HEK293 (cell line): ENCODE data around the gene ARHGEF40.

Source experiments
- CTCF ChIA-PET: fragments of 350-600 bp; formaldehyde crosslinking; extraction: SDS; loops from one replicate; lab custom pipeline; 2021; ENCODE audit warnings: antibody characterized with exemption; lab: Yijun Ruan, JAX
- POLR2A ChIA-PET: fragments of 300-600 bp; formaldehyde crosslinking; extraction: SDS; loops from one replicate; lab custom pipeline; 2020; ENCODE audit warnings: antibody characterized with exemption, inconsistent platforms; lab: Yijun Ruan, JAX
- H3K27ac ChIP-seq: fragments of 200-500 bp; sonication (Bioruptor generic); 2 replicates; pipeline ENCODE4 v1.5.1; 2014; ENCODE audit warnings: low read depth, low read length, control low read depth, inconsistent platforms; ENCODE audit errors: extremely low read depth
- H3K36me3 ChIP-seq, 2 experiments: fragments of 200-500 bp in 1 of 2; sonication (Bioruptor generic) in 1 of 2; 1 replicate in 1 of 2; 2 replicates in 1 of 2; pipeline ENCODE4 v1.5.1; 2014 to 2017; ENCODE audit warnings: inconsistent platforms in 2 of 2, low read length in 2 of 2; ENCODE audit not compliant: control insufficient read depth in 2 of 2, insufficient read depth in 1 of 2
- H3K4me1 ChIP-seq: fragments of 200-500 bp; sonication (Bioruptor generic); 2 replicates; pipeline ENCODE4 v1.5.1; 2014; ENCODE audit warnings: mild to moderate bottlenecking, low read length, inconsistent platforms; ENCODE audit not compliant: control insufficient read depth, insufficient read depth
- H3K4me3 ChIP-seq: 2 replicates; pipeline ENCODE4 v1.5.1; 2011; ENCODE audit warnings: low read depth, mild to moderate bottlenecking, control low read depth, low read length, moderate library complexity
- H3K9me3 ChIP-seq: fragments of 200-500 bp; sonication (Bioruptor generic); 2 replicates; pipeline ENCODE4 v1.5.1; 2014; ENCODE audit warnings: low read depth, low read length, inconsistent platforms; ENCODE audit not compliant: control insufficient read depth, insufficient read depth
- EGR2 ChIP-seq: fragments of 450-650 bp; formaldehyde crosslinking; IDR thresholded peaks from 2 replicates; pipeline ENCODE4 v1.5.1; 2016; ENCODE audit warnings: low read depth, missing biosample characterization, missing genetic modification characterization
- PRDM10 ChIP-seq: fragments of 450-650 bp; formaldehyde crosslinking; IDR thresholded peaks from 2 replicates; pipeline ENCODE4 v1.5.1; 2016; ENCODE audit warnings: missing biosample characterization, missing genetic modification characterization
- PRDM4 ChIP-seq: fragments of 450-650 bp; formaldehyde crosslinking; IDR thresholded peaks from 2 replicates; pipeline ENCODE4 v1.5.1; 2017; ENCODE audit warnings: missing biosample characterization, missing genetic modification characterization
- RBAK ChIP-seq: fragments of 450-650 bp; formaldehyde crosslinking; IDR thresholded peaks from 2 replicates; pipeline ENCODE4 v1.5.1; 2016; ENCODE audit warnings: missing biosample characterization, missing genetic modification characterization
- SCRT2 ChIP-seq: fragments of 450-650 bp; formaldehyde crosslinking; IDR thresholded peaks from 2 replicates; pipeline ENCODE4 v1.5.1; 2016; ENCODE audit warnings: missing biosample characterization, missing genetic modification characterization
- TRIM28 ChIP-seq: IDR thresholded peaks from 2 replicates; pipeline ENCODE4 v1.6.1; 2011; ENCODE audit warnings: low read length, control low read depth, borderline replicate concordance
- YY1 ChIP-seq: fragments of 450-650 bp; formaldehyde crosslinking; IDR thresholded peaks from 2 replicates; pipeline ENCODE4 v1.5.1; 2018; ENCODE audit warnings: missing biosample characterization, missing genetic modification characterization
- ZNF140 ChIP-seq: fragments of 450-650 bp; formaldehyde crosslinking; IDR thresholded peaks from 2 replicates; pipeline ENCODE4 v1.5.1; 2016; ENCODE audit warnings: missing biosample characterization, missing genetic modification characterization
- ZNF146 ChIP-seq: fragments of 450-650 bp; formaldehyde crosslinking; IDR thresholded peaks from 2 replicates; pipeline ENCODE4 v1.5.1; 2016; ENCODE audit warnings: missing biosample characterization, missing genetic modification characterization
- ZNF174 ChIP-seq: fragments of 450-650 bp; formaldehyde crosslinking; IDR thresholded peaks from 2 replicates; pipeline ENCODE4 v1.5.0; 2017; ENCODE audit warnings: missing biosample characterization, mild to moderate bottlenecking, missing genetic modification characterization
- ZNF184 ChIP-seq: fragments of 450-650 bp; IDR thresholded peaks from 2 replicates; pipeline ENCODE4 v1.5.1; 2018; ENCODE audit warnings: missing biosample characterization, mild to moderate bottlenecking, missing genetic modification characterization
- ZNF221 ChIP-seq: fragments of 450-650 bp; formaldehyde crosslinking; IDR thresholded peaks from 2 replicates; pipeline ENCODE4 v1.5.1; 2017; ENCODE audit warnings: missing biosample characterization, missing genetic modification characterization, borderline replicate concordance
- ZNF394 ChIP-seq: fragments of 450-650 bp; formaldehyde crosslinking; IDR thresholded peaks from 2 replicates; pipeline ENCODE4 v1.5.1; 2016; ENCODE audit warnings: missing biosample characterization, missing genetic modification characterization, mild to moderate bottlenecking, moderate library complexity, borderline replicate concordance
- ZNF48 ChIP-seq: fragments of 450-650 bp; formaldehyde crosslinking; IDR thresholded peaks from 2 replicates; pipeline ENCODE4 v1.5.1; 2016; ENCODE audit warnings: missing biosample characterization, missing genetic modification characterization
- ZNF600 ChIP-seq: fragments of 450-650 bp; formaldehyde crosslinking; IDR thresholded peaks from 2 replicates; pipeline ENCODE4 v1.5.1; 2016; ENCODE audit warnings: missing biosample characterization, missing genetic modification characterization
- ZNF677 ChIP-seq: fragments of 450-650 bp; IDR thresholded peaks from 2 replicates; pipeline ENCODE4 v1.5.0; 2018; ENCODE audit warnings: missing biosample characterization, mild to moderate bottlenecking, missing genetic modification characterization, moderate library complexity
- ZNF777 ChIP-seq: fragments of 450-650 bp; formaldehyde crosslinking; IDR thresholded peaks from 2 replicates; pipeline ENCODE4 v1.5.1; 2017; ENCODE audit warnings: missing biosample characterization, missing genetic modification characterization, borderline replicate concordance
- ZSCAN23 ChIP-seq: fragments of 450-650 bp; formaldehyde crosslinking; IDR thresholded peaks from 2 replicates; pipeline ENCODE4 v1.5.1; 2016; ENCODE audit warnings: missing biosample characterization, missing genetic modification characterization
- ZSCAN30 ChIP-seq: fragments of 450-650 bp; IDR thresholded peaks from 2 replicates; pipeline ENCODE4 v1.5.1; 2018; ENCODE audit warnings: missing biosample characterization, mild to moderate bottlenecking, missing genetic modification characterization, moderate library complexity
- ZXDB ChIP-seq: fragments of 450-650 bp; formaldehyde crosslinking; IDR thresholded peaks from 2 replicates; pipeline ENCODE4 v1.5.1; 2016; ENCODE audit warnings: missing biosample characterization, missing genetic modification characterization
- TF ChIP-seq, protein P1 (sequence below): fragments of 450-650 bp; formaldehyde crosslinking; IDR thresholded peaks from 2 replicates; pipeline ENCODE4 v1.5.1; 2016; ENCODE audit warnings: missing biosample characterization, missing genetic modification characterization
- TF ChIP-seq, protein P2 (sequence below): fragments of 450-650 bp; formaldehyde crosslinking; IDR thresholded peaks from 2 replicates; pipeline ENCODE4 v1.5.1; 2016; ENCODE audit warnings: missing biosample characterization, missing genetic modification characterization, low read depth

Gene ARHGEF40

GRCh38 chr14:21071225-21072030 lies 1.3 kb downstream of the ARHGEF40 start (continued):
- TF ChIP-seq PRDM4 (tag by site-specific recombination): peak; percentile 32; the same call in 1 of the 2 replicates
- TF ChIP-seq ZNF221: no peak
- peak; percentile 13; the same call in 1 of the 2 replicates for TF ChIP-seq YY1 (tag by site-specific recombination)
- no peak for TF ChIP-seq ZNF174
- TF ChIP-seq SCRT2 (tag by site-specific recombination): no peak
- TF ChIP-seq ZNF184: no peak
- TF ChIP-seq ZNF394 (tag by site-specific recombination): no peak

DNA sequence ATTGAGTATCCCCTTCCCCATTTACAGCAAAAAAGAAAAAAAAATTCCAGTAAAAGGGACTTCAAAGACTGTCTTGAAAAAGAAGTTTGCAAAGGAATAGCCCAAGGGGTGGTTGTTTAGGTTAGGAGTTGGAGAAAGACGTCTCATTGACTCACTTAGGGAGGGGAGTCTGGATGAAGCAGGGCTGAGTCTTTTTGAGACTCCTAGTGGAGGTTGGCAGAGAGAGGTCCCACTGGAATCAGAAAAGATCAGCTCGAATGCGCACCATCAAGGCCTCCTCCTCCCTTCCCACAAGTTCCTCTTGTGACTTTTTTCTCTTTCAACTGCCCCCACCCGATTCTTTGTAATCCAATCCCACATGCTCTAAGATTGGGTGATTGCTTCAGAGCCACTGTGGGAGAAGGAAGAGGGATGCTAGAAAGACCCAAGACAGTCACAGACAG lies 1.9 kb downstream of the ARHGEF40 start:
- H3K4me1 ChIP-seq: peaks cover 16% of the 10 kb centered on the region
- peak overlapping the region; percentile 86; the same call in 1 of the 2 replicates for H3K27ac ChIP-seq
- CTCF ChIA-PET: interaction anchor here (0.6 to 4.3 kb wide), 13 partner anchors 14 to 561 kb away, joined by 3 to 64 read pairs (median 7); no protein-coding TSS in a partner anchor
- H3K36me3 ChIP-seq: peaks cover 0 to 40% of the 10 kb centered on the region in 2 experiments; a peak in 1 of 3 replicates
- H3K9me3 ChIP-seq: no peaks in the 10 kb centered on the region
- TF ChIP-seq ZSCAN30 (tag by site-specific recombination): no peak
- TF ChIP-seq ZNF677 (tag by site-specific recombination): peak; percentile 87
- peak; percentile 98 for TF ChIP-seq PRDM10
- TF ChIP-seq EGR2: peak; percentile 82
- TF ChIP-seq, all 188 proteins: peak for 3
- H3K4me3 ChIP-seq: peak overlapping the region; percentile 79; the same call in 1 of the 2 replicates
- POLR2A ChIA-PET: interaction anchor here (0.7 to 3.7 kb wide), 16 partner anchors 8 to 610 kb away, joined by 3 to 71 read pairs (median 8); partner anchors contain the start of genes NDRG2, SLC39A2 and ZNF219

GRCh38 chr14:21072781-21073339 lies 2.8 kb downstream of the ARHGEF40 start:
- CTCF ChIA-PET: interaction anchor here (1.0 to 4.3 kb wide), 4 partner anchors 20 to 102 kb away, joined by 3 to 64 read pairs (median 50); no protein-coding TSS in a partner anchor
- peaks cover 16% of the 10 kb centered on the region for H3K4me1 ChIP-seq
- no peak overlapping the region for H3K27ac ChIP-seq
- no peak overlapping the region for H3K4me3 ChIP-seq
- POLR2A ChIA-PET: interaction anchor here (3.7 kb wide), 1 partner anchor 13 kb away, joined by 71 read pairs; no protein-coding TSS in a partner anchor
- H3K9me3 ChIP-seq: no peaks in the 10 kb centered on the region
- peaks cover 0 to 47% of the 10 kb centered on the region in 2 experiments; a peak in 1 of 3 replicates for H3K36me3 ChIP-seq
- TF ChIP-seq RBAK (tag by site-specific recombination) (no peak), ZNF777 (no peak), ZNF600 (no peak), ZSCAN23 (tag by site-specific recombination) (no peak), ZNF174 (no peak), ZNF140 (tag by site-specific recombination) (no peak), ZNF146 (tag by site-specific recombination) (no peak), ZNF48 (no peak), TRIM28 (no peak), ZXDB (tag by site-specific recombination) (no peak)
- TF ChIP-seq, protein P1, sequence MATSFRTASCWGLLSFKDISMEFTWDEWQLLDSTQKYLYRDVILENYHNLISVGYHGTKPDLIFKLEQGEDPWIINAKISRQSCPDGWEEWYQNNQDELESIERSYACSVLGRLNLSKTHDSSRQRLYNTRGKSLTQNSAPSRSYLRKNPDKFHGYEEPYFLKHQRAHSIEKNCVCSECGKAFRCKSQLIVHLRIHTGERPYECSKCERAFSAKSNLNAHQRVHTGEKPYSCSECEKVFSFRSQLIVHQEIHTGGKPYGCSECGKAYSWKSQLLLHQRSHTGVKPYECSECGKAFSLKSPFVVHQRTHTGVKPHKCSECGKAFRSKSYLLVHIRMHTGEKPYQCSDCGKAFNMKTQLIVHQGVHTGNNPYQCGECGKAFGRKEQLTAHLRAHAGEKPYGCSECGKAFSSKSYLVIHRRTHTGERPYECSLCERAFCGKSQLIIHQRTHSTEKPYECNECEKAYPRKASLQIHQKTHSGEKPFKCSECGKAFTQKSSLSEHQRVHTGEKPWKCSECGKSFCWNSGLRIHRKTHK (tag by site-specific recombination): no peak
- TF ChIP-seq, protein P2, sequence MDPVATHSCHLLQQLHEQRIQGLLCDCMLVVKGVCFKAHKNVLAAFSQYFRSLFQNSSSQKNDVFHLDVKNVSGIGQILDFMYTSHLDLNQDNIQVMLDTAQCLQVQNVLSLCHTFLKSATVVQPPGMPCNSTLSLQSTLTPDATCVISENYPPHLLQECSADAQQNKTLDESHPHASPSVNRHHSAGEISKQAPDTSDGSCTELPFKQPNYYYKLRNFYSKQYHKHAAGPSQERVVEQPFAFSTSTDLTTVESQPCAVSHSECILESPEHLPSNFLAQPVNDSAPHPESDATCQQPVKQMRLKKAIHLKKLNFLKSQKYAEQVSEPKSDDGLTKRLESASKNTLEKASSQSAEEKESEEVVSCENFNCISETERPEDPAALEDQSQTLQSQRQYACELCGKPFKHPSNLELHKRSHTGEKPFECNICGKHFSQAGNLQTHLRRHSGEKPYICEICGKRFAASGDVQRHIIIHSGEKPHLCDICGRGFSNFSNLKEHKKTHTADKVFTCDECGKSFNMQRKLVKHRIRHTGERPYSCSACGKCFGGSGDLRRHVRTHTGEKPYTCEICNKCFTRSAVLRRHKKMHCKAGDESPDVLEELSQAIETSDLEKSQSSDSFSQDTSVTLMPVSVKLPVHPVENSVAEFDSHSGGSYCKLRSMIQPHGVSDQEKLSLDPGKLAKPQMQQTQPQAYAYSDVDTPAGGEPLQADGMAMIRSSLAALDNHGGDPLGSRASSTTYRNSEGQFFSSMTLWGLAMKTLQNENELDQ (tag by site-specific recombination): no peak
